Stimulated activated CD4-positive, alpha-beta T cell treated with anti-CD3 and anti-CD28 coated beads, TNF-alpha, amount 100 ng/mL, for 48 hours (primary cell): ENCODE measurements around the gene MAPT.
"Not testable (repeated sequence)": the region's sequence is repeated elsewhere in the genome, so short reads cannot be mapped to it uniquely, and the experiment has no call there.

Source experiments
- DNase-seq, 3 donors: peaks; one replicate each; pipeline ENCODE4 v3.0.0-alpha.2; 2020; ENCODE audit warnings: low read depth in 3 of 3

The MAPT gene

GRCh38 chr17:45953561-45953960 is 59.2 kb downstream of the MAPT start:
- DNase-seq: no peak

- no peak for DNase-seq
Observed at GRCh38 chr17:45954914-45955313, 60.6 kb downstream of the MAPT start.

DNA sequence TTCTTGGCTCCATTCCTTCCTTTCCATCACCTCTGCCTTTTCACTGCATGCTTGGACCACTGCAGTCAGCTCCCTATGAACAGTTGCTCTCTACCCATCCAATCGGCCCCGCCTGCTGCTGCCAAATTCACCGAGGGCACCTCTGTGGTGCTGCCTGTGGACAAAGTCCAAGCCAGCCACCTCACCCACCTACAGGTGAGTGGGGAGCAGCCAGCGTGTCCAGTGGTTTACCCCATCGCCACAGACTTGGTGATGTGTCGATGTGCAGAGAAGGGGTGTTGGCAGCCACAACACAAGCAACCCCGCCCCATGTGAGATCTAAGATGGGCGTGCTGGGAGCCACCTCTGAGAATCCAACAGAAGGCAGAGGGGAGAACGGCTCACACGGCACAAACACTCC is 61.0 kb downstream of the MAPT start:
- DNase-seq: no peak

GRCh38 chr17:45956090-45956489 is 61.7 kb downstream of the MAPT start:
- no peak for DNase-seq

DNA sequence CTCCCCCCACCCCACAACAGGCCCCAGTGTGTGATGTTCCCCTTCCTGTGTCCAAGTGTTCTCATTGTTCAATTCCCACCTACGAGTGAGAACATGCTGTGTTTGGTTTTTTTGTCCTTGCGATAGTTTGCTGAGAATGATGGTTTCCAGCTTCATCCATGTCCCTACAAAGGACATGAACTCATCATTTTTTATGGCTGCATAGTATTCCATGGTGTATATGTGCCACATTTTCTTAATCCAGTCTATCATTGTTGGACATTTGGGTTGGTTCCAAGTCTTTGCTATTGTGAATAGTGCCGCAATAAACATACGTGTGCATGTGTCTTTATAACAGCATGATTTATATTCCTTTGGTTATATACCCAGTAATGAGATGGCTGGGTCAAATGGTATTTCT is 62.4 kb downstream of the MAPT start:
- DNase-seq: not testable (repeated sequence)

- DNase-seq: no peak
Observed at GRCh38 chr17:45958307-45958706, 64.0 kb downstream of the MAPT start.

DNA sequence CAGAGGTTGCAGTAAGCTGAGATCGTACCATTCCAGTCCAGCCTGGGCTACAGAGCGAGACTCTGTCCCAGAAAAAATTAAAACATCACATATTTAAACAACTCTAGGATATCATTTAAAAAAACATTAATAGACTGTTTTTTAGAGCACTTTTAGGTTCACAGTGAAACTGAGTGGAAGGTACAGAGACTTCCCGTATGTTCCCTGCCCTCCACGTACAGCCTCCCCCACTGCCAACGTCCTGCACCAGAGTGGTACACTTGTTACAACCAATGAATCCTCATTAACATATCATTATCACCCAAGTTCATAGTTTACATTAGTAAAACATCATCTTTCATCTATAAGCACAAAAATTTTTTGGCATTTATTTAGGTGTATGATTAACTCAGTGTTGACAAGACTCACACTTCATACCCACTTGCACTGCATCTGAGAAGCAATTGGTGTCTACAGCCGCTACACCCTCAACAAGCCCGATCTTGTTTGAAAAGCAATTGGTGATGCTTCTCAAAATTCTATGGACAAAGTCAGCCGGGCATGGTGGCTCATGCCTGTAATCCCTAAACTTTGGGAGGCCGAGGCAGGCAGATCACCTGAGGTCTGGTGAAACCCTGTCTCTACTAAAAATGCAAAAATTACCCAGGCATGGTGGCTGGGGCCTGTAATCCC is 64.8 kb downstream of the MAPT start:
- DNase-seq: no peak

- DNase-seq: no peak
Observed at GRCh38 chr17:45960311-45960710, 66.0 kb downstream of the MAPT start.

- DNase-seq: no peak
Observed at GRCh38 chr17:45961206-45961605, 66.9 kb downstream of the MAPT start.

GRCh38 chr17:45962221-45962972 is 68.0 kb downstream of the MAPT start:
- DNase-seq: no peak

DNA sequence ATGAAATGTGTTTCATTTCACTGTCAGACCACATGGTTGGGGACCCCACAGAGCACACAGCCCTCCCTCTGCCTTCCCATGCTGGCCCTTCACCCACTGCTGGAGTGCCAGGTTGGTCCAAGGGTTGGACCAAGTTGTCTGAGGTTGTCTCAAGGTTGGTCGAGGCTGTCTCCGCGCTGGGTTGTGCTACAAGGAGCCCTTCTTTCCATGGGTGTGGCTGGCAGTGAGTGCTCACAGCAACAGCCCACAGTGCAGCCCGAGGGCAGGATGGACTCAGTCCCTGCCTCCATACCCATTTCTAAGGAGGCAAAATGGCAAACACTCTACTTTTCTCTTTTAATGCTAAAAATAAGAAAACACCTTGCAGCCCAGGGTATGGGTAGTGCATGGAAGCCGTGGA is 68.9 kb downstream of the MAPT start:
- DNase-seq: no peak

DNA sequence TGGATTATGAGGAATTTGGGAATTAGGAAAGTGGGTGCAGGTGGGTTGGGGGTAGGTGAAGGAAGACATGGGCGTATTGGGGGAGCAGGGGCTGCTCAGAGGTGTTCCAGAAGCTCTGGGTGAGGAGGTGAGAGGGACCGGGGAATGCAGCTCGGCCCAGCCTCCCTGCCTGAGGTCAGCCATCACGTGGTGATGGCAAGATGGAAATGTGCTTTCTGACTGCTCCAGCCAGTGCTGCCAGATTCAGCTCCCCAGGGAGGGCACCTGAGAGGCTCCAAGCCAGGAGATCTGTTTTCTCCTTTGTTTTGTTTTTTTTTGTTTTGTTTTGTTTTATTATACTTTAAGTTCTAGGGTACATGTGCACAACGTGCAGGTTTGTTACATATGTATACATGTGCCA is 69.5 kb downstream of the MAPT start:
- DNase-seq: no peak

DNA sequence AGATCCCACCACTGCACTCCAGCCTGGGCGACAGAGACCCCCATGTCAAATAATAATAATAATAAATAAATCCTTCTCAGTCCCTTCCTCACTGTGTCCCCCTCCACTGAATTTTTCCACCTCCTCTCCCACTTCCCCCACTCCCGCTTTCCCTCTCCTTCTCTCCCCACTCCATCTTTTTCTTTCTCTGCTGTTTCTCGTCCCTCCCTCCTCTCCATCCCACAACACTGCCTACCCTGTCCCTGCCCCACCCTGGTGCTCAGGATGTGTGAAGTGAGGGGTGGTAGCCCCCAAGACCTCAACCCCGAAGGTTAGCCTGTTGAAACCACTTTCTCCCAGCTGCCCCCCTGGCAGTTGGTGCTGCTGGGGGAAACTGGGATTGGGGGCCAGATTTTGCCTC is 70.3 kb downstream of the MAPT start:
- no peak for DNase-seq

DNA sequence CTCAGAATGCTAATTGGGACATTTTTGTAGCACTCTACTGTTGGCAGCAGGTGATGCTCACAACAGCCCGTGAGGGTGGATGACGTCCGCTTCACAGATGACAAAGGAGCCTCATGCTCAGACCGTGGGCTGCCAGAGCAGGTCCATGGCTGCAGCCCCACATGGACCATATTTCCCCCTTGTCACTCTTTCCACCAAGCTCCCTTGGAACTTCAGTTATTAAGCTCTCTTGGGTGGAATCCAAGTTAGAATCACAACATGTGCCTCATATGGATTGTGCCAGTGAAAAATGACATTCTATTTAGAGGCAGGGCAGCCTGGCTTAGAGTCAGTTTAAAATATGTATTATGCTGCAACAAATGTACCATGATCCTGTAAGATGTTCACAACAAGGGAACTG is 71.5 kb downstream of the MAPT start:
- no peak for DNase-seq

GRCh38 chr17:45966606-45967280 is 72.4 kb downstream of the MAPT start:
- no peak for DNase-seq

DNA sequence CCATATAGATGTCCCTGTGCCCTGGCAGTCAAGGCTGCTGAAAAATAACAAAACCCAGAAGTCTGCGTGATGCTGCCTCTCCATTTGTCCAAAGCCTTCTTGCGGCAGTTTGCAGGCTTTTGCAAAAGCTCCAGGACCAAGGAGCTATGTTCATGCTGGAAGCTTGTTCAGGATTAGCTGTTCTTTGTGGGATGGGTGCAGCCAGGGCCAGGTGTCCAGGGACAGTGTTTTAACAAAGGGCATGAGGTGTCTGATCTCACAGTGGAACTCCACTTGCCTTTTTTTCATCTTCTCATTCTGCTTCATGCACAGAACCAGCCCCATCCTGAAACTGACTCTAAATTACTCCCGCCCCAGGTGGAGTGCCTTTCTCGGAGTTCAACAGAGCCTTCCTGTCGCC is 73.0 kb downstream of the MAPT start:
- DNase-seq: no peak

GRCh38 chr17:45968732-45969131 is 74.4 kb downstream of the MAPT start:
- DNase-seq: no peak

- no peak for DNase-seq
Observed at GRCh38 chr17:45969726-45970125, 75.4 kb downstream of the MAPT start.

GRCh38 chr17:45970659-45971058 is 76.3 kb downstream of the MAPT start:
- DNase-seq: no peak

- no peak for DNase-seq
Observed at GRCh38 chr17:45971698-45972141, 77.4 kb downstream of the MAPT start.

DNA sequence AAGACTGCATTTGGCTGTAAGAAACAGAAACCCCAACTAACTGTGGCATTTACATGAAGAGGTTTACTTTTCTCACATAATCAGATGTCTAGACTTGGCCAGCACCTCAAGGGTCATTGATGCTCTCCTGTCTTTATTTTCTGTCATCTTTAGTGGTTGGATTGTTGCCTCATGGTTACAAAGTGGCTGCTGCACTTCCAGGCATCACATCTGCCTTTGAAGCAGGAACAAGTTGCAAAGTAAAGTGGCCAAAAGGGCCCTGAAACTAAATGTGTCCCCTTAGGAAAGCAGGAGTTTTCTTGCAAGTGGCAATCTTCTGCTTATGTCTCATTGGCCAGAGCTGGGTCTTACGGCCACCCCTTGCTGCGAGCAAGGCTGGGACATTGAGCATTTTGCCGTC is 78.2 kb downstream of the MAPT start:
- DNase-seq: no peak

GRCh38 chr17:45973099-45973780 is 78.9 kb downstream of the MAPT start:
- no peak for DNase-seq
